Tibial nerve (tissue), 4 donors: ENCODE results near the gene C1orf167.

ENCODE experiments used
- CTCF ChIP-seq, 5 experiments: fragments of 200-600 bp in 3 of 5; fragments of 450-650 bp in 2 of 5; sonication (generic) in 3 of 5; IDR thresholded peaks; one replicate each; pipeline ENCODE4 v1.5.1; 2016 to 2019; ENCODE audit warnings: antibody characterized with exemption in 5 of 5, mild to moderate bottlenecking in 3 of 5, moderate library complexity in 2 of 5
- EP300 ChIP-seq, 2 donors: sonication (generic); formaldehyde crosslinking; IDR thresholded peaks; one replicate each; pipeline ENCODE4 v1.6.1; 2017; ENCODE audit warnings: antibody characterized with exemption in 2 of 2, mild to moderate bottlenecking in 1 of 2
- POLR2A ChIP-seq, 2 donors: fragments of 450-650 bp; IDR thresholded peaks; one replicate each; pipeline ENCODE4 v1.6.1; 2017; ENCODE audit warnings: antibody characterized with exemption in 2 of 2, mild to moderate bottlenecking in 2 of 2, moderate library complexity in 2 of 2

GRCh38 chr1:11761285-11761684 lies 708 bp upstream of the C1orf167 start:
- TF ChIP-seq CTCF (IDR thresholded peaks at IDR 0.05) (no peak), POLR2A (IDR thresholded peaks at IDR 0.05) (no peak), EP300 (IDR thresholded peaks at IDR 0.05) (no peak)
